ENCODE data around the gene SLX4.
A peak's percentile ranks its signal among the peaks of the same experiment; 100 is the strongest.

The SLX4 gene

GRCh38 chr16:3580251-3580651 lies 31.2 kb downstream of the SLX4 start:
- DNase-seq (ENCODE audit: low read depth), result no peak

GRCh38 chr16:3579776-3580175 lies 31.6 kb downstream of the SLX4 start:
- DNase-seq (ENCODE audit: low read depth), result no peak

GRCh38 chr16:3578610-3579551 lies 32.5 kb downstream of the SLX4 start:
- no peak for DNase-seq (ENCODE audit: low read depth)

- DNase-seq (ENCODE audit: low read depth), result no peak
Measured at GRCh38 chr16:3578121-3578520, 33.3 kb downstream of the SLX4 start.

GRCh38 chr16:3577302-3577752 lies 34.1 kb downstream of the SLX4 start, which contains the start of gene NLRC3:
TSS of gene NLRC3 (minus strand) at chr16:3577403. CDS start at chr16:3565036, 12,367 bp downstream.
- peak; percentile 21 for DNase-seq (ENCODE audit: low read depth)

GRCh38 chr16:3576211-3576610 lies 35.2 kb downstream of the SLX4 start:
- no peak for DNase-seq (ENCODE audit: low read depth)

GRCh38 chr16:3575491-3575890 lies 35.9 kb downstream of the SLX4 start:
- no peak for DNase-seq (ENCODE audit: low read depth)

- no peak for DNase-seq (ENCODE audit: low read depth)
Measured at GRCh38 chr16:3574195-3574594, 37.2 kb downstream of the SLX4 start.

GRCh38 chr16:3573146-3573815 lies 38.1 kb downstream of the SLX4 start:
- no peak for DNase-seq (ENCODE audit: low read depth)

GRCh38 chr16:3570420-3571062 lies 40.9 kb downstream of the SLX4 start:
- DNase-seq (ENCODE audit: low read depth), result no peak

- no peak for DNase-seq (ENCODE audit: low read depth)
Measured at GRCh38 chr16:3569851-3570250, 41.6 kb downstream of the SLX4 start.

- no peak for DNase-seq (ENCODE audit: low read depth)
Measured at GRCh38 chr16:3566990-3567389, 44.4 kb downstream of the SLX4 start.

GRCh38 chr16:3564889-3565141 lies 46.6 kb downstream of the SLX4 start:
- DNase-seq (ENCODE audit: low read depth), result no peak

- no peak for DNase-seq (ENCODE audit: low read depth)
Measured at GRCh38 chr16:3564130-3564888, 47.1 kb downstream of the SLX4 start.

GRCh38 chr16:3562914-3563480 lies 48.4 kb downstream of the SLX4 start:
- no peak for DNase-seq (ENCODE audit: low read depth)

GRCh38 chr16:3561626-3562025 lies 49.8 kb downstream of the SLX4 start:
- no peak for DNase-seq (ENCODE audit: low read depth)

- no peak for DNase-seq (ENCODE audit: low read depth)
Measured at GRCh38 chr16:3554351-3554928, 57.0 kb downstream of the SLX4 start.

GRCh38 chr16:3553138-3553923 lies 58.1 kb downstream of the SLX4 start:
- DNase-seq (ENCODE audit: low read depth), result no peak

- no peak for DNase-seq (ENCODE audit: low read depth)
Measured at GRCh38 chr16:3550851-3551847, 60.3 kb downstream of the SLX4 start.
